OCI-LY3 (cell line): ENCODE data around the gene RNF227.

ENCODE experiments used
- EZH2phosphoT487 ChIP-seq: fragments of 200-600 bp; shearing (Covaris generic); IDR thresholded peaks from 2 replicates; pipeline ENCODE4 v1.6.1; 2018; ENCODE audit warnings: antibody characterized with exemption, mixed run types, low read depth
- TF ChIP-seq, protein P1 (sequence below): fragments of 200-600, 300-600 bp; sonication (generic); IDR thresholded peaks from 2 replicates; pipeline ENCODE4 v1.5.1; 2014; ENCODE audit warnings: antibody characterized with exemption, low read length, low read depth

GRCh38 chr17:7867881-7868329 is 48.2 kb downstream of the RNF227 start:
- TF ChIP-seq, protein P1, sequence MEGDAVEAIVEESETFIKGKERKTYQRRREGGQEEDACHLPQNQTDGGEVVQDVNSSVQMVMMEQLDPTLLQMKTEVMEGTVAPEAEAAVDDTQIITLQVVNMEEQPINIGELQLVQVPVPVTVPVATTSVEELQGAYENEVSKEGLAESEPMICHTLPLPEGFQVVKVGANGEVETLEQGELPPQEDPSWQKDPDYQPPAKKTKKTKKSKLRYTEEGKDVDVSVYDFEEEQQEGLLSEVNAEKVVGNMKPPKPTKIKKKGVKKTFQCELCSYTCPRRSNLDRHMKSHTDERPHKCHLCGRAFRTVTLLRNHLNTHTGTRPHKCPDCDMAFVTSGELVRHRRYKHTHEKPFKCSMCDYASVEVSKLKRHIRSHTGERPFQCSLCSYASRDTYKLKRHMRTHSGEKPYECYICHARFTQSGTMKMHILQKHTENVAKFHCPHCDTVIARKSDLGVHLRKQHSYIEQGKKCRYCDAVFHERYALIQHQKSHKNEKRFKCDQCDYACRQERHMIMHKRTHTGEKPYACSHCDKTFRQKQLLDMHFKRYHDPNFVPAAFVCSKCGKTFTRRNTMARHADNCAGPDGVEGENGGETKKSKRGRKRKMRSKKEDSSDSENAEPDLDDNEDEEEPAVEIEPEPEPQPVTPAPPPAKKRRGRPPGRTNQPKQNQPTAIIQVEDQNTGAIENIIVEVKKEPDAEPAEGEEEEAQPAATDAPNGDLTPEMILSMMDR = no peak
- TF ChIP-seq EZH2phosphoT487 = no peak
